Measurements from ENCODE around the gene KRTAP5-8.
"Not testable (repeated sequence)": the region's sequence is repeated elsewhere in the genome, so short reads cannot be mapped to it uniquely, and the experiment has no call there.

Gene KRTAP5-8

DNA sequence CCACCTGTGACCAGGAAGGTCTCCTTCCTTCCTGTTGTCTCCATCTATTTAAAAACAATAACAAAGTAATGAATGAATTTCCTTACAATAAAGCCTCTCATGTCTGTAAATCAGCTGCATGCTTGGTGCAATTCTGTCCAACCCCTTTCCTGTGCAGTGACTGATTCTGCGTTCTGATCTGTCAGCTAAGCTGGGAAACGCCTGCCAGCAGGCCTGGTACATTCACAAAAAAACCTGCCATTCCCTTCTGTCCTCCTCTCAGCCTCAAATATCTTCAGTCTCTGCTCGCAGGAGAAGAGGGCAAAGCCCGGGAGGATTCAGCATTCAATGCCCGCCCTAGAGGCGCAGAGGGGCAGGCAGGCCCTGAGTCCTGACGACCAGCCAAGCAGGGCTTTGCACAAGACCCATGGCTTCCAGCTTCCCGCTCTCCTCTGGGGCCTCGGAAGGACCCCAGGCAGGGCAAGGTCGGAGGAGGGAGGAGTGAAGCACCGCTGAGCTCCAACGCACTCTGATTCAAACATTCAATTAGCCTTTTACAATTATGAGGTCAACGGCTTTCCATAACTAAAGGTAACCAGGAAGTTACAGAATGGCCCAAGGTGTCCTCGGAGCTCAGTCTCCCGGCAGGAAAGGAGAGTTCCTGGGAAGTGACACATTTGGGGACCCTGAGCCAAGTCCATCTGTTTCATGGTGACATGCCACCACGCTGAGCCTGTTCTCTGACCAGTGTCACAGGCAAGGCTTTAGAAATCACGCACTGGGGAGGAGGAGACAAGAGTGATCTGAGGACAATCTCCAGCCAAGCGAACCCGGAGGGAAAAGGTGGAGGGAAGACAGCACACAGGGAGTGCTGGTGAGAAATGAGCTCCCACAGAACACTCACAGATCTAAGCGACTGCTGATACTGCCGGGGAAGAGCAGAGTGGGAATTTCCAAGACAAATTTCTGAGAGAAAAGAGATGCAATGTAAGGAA lies 29.1 kb downstream of the KRTAP5-8 start:
- not testable (repeated sequence) for DNase-seq (ENCODE audit: low read depth); H3K4me3 ChIP-seq (ENCODE audit: low read depth, low read length)

DNA sequence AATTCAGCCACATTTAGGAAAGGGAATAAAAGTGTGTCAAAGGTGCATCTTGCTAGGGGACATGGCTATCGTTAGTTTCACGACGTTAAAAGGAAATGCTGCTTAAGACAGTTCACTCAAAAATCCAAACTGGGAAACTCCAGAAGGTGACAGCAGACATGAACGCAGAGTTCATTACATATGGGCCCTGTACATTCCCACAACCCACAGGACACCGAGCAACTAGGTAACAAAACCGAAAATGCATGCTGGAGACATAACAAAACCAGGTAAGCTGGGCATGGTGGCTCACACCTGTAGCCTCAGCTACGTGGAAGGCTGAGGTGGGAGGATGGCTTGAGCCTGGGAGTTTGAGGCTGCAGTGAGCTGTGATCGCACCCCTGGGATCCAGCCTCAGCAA lies 29.8 kb downstream of the KRTAP5-8 start:
- not testable (repeated sequence) for H3K4me3 ChIP-seq (ENCODE audit: low read depth, low read length); DNase-seq (ENCODE audit: low read depth)

DNA sequence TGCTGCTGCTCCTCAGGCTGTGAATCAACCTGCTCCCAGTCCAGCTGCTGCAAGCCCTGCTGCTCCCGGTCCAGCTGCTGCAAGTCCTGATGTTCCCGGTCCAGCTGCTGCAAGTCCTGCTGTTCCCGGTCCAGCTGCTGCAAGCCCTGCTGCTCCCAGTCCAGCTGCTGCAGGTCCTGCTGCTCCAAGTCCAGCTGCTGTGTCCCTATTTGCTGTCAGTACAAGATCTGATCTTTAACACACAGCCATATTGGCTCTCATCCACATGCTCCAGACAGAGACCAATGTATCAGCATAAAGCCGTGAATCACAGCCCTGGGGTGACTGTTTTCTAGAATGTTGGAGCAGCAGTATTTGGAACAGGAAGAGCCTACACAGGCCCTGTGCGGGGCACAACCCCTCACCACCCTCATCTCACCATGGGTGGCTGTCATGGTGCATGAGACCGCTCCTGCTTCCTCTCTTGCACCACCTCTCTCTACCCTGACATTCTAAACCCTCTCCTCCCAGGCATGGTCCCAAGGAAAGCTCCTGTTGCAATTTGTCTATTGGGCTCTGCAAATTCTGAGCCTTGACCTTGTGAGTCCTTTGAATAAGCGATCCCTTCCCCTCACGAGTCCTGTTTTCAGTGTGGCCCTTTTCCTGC lies 31.0 kb downstream of the KRTAP5-8 start:
- DNase-seq (ENCODE audit: low read depth): no peak
- H3K4me3 ChIP-seq (ENCODE audit: low read depth, low read length): no peak overlapping the region

DNA sequence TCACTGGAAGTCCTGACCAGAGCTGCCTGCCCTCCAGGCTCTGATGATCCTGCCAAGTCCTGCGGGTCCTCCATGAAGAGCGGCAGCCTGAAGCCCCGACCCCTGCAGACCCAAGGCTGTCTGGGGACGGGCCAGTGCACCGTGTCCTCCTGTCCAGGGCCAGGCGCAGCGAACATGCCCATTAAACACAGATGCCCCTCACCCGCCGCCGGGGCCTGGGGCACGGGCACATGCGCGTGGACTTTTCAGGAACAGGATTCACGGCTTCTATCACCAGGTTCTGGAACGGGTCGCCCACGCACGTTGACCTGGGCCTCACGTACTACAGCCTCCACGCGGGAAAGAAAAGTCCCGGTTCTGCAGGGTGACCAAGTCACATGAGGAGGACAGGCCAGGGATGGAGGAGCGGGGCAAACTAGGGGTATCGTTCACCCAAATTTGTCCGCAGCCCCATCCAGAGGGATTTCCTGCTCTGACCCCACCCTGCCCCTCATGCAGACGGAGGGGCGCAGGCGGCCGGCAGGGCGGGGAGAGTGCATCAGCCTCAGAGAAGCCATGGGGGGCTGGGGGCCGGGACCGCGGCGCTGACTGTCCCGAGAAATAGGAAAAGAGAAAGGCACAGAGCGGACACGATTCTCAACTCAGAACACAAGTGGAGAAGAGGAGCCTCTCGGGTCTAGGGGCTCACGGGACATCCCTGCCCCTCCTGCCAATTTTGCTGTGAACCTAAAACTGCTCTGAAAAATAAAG lies 33.5 kb downstream of the KRTAP5-8 start:
- not testable (repeated sequence) for DNase-seq (ENCODE audit: low read depth); H3K4me3 ChIP-seq (ENCODE audit: low read depth, low read length)

DNA sequence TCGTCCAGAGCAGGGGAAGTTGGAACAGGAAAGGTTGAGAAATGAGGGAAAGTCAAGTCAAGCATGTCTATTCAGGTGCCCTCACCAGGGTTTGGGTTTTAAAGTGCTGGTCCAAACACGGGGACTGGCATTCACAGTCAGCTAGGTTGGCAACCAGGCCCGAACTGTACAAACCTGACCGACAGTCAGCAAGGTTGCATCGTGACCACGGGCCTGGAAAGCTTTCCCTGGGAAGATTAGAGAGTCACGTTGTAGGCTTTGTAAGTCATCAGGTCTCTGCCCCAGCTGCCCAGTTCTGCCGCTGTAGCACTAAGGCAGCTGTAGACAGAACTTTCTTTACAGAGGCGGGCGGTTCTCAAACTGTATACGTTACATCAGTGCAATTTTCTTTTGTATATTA lies 35.0 kb downstream of the KRTAP5-8 start:
- H3K4me3 ChIP-seq (ENCODE audit: low read depth, low read length): no peak overlapping the region

DNA sequence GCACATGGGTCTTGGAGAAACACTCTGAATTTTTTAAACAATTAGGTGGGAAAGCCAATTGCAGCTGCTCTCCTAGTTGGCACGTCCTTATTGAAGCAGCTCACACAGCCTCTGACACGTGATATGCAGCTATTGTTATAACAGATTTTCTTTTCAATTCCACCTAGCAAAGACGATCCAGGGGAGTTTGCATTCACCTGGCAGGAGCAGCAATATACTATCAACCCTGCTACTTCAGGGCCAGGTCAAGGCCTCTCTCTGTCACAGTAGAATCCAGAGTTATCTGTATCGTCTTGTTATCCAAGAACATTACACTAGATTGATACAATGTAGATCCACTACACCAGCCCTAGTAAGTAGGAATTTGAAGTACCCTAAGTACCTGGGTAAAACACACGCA lies 36.6 kb downstream of the KRTAP5-8 start:
- no peak overlapping the region for H3K4me3 ChIP-seq (ENCODE audit: low read depth, low read length)
- DNase-seq (ENCODE audit: low read depth): no peak

More for the DNA sequence above, 35.0 kb downstream of the KRTAP5-8 start:
- no peak for DNase-seq (ENCODE audit: low read depth)

DNA sequence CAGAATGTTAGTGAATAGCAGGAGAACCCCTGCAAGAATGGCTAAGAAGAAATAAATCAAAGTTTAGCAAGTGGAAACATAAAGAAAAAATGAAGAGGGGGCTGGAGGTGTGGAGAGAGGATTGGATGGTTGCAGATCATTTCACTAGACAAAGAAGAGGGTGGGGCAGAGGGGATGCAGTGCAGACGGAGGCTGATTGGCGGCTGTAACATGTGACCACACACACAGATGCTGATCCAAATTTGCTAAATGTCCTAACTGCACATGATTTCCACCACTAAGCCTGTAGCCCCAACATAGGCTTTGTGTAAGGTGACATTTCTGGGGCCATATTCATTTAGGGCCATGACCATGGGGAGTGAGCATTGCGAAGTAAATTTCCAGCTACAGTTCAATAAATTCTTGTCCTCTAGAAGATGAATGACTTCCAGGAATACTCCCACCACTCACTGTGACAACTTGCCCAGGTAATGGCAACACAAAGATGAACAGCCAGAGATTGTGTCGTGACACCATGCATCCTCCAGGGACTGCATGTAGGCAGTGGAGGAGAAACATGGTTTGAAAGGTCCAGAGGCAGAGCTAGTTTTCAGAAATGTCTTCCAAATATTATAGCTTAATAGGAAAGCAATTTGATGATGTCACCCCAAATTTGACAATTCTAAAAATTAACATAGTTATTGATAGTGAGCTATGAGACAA lies 38.0 kb downstream of the KRTAP5-8 start:
- H3K4me3 ChIP-seq (ENCODE audit: low read depth, low read length): no peak overlapping the region
- DNase-seq (ENCODE audit: low read depth): no peak

DNA sequence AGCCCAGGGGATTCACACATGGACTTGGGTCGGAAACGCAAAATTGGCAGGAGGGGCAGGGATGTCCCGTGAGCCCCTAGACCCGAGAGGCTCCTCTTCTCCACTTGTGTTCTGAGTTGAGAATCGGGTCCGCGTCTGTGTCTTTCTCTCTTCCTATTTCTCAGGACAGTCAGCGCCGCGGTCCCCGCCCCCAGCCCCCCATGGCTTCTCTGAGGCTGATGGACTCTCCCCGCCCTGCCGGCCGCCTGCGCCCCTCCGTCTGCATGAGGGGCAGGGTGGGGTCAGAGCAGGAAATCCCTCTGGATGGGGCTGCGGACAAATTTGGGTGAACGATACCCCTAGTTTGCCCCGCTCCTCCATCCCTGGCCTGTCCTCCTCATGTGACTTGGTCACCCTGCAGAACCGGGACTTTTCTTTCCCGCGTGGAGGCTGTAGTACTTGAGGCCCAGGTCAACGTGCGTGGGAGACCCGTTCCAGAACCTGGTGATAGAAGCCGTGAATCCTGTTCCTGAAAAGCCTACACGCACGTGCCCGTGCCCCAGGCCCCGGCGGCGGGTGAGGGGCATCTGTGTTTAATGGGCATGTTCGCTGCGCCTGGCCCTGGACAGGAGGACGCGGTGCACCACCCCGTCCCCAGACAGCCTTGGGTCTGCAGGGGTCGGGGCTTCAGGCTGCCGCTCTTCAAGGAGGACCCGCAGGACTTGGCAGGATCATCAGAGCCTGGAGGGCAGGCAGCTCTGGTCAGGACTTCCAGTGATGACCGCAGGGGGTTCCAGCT lies 39.1 kb downstream of the KRTAP5-8 start:
- DNase-seq (ENCODE audit: low read depth); H3K4me3 ChIP-seq (ENCODE audit: low read depth, low read length): not testable (repeated sequence)

DNA sequence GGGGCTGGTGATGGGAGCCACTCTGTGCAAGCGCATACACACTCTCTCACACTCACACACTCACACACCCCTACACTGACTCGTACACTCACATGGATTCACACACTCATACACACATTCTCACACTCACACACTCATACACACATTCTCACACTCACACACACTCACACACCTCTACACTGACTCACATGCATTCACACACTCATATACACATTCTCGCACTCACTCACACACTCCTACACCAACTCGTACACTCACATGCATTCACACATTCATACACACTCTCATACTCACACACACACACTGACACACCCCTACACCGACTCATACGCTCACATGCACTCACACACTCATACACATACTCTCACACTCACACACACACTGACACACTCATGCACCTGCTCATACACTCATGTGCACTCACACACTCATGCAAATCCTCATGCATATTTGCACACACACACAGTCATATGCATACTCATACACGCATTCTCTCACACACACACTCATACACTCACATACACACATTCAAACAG lies 39.7 kb downstream of the KRTAP5-8 start:
- H3K4me3 ChIP-seq (ENCODE audit: low read depth, low read length): no peak overlapping the region

DNA sequence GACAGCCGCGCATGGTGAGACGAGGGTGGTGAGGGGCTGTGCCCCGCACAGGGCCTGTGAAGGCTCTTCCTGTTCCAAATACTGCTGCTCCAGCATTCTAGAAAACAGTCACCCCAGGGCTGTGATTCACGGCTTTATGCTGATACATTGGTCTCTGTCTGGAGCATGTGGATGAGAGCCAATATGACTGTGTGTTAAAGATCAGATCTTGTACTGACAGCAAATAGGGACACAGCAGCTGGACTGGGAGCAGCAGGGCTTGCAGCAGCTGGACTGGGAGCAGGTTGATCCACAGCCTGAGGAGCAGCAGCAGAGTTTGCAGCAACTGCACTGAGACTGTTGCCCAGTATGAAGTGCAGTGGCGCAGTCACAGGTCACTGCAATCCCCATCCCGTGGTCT lies 41.7 kb downstream of the KRTAP5-8 start:
- not testable (repeated sequence) for DNase-seq (ENCODE audit: low read depth)

More for the DNA sequence above, 39.7 kb downstream of the KRTAP5-8 start:
- no peak for DNase-seq (ENCODE audit: low read depth)

DNA sequence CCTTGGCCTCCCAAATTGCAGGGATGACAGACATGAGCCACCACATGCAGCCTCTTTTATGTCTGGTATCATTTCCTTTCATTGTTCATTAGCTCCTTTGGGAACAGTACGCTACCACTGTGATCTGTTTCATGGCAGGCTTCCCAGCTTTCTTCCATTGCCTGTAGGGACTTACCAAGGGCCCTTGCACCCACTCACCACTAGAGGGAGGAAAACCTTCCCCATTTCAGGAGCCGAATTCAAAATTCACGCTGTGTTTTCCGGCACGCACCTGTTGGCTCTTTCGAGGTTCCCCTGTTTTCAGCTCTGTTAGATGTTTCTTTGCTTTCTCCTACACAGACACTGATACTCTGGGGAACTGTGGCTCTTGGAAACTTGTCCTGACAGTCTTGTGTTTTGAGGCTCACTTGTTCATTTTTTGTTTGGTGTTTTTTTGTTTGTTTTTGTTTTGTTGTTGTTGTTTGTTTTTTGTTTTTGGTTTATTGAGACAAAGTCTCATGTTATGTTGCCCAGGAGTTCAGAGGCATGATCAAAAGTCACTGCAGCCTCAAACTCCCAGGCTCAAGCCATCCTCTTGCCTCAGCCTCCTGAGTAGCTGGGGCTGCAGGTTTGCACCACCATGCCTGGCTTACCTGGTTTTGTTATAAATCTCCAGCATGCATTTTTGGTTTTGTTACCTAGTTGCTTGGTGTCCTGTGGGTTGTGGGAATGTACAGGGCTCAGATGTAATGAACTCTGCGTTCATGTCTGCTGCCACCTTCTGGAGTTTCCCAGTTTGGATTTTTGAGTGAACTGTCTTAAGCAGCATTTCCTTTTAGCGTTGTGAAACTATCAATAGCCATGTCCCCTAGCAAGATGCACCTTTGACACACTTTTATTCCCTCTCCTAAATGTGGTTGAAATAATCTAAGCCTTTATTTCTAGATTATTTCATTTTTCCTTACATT lies 42.5 kb downstream of the KRTAP5-8 start:
- DNase-seq (ENCODE audit: low read depth): peak; percentile 45
- no peak overlapping the region for H3K4me3 ChIP-seq (ENCODE audit: low read depth, low read length)

More for the DNA sequence above, 41.7 kb downstream of the KRTAP5-8 start:
- not testable (repeated sequence) for H3K4me3 ChIP-seq (ENCODE audit: low read depth, low read length)

DNA sequence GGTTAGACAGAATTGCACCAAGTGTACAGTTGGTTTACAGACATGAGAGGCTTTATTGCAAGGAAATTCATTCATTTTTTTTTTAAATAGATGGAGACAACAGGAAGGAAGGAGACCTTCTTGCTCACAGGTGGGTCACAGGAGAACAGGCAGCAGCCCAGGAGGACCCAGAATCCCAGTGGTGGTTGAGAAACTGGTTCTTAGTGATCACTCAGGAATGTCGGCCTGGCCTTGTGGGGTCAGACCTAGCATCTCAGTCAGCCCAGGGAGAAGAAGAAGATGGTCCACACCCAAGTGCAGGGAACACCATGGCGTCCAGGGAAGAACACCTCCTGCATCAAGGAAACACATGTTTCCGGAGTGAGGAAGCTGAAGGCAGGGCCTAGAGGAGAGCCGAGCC lies 44.0 kb downstream of the KRTAP5-8 start:
- H3K4me3 ChIP-seq (ENCODE audit: low read depth, low read length): no peak overlapping the region
- DNase-seq (ENCODE audit: low read depth): no peak

DNA sequence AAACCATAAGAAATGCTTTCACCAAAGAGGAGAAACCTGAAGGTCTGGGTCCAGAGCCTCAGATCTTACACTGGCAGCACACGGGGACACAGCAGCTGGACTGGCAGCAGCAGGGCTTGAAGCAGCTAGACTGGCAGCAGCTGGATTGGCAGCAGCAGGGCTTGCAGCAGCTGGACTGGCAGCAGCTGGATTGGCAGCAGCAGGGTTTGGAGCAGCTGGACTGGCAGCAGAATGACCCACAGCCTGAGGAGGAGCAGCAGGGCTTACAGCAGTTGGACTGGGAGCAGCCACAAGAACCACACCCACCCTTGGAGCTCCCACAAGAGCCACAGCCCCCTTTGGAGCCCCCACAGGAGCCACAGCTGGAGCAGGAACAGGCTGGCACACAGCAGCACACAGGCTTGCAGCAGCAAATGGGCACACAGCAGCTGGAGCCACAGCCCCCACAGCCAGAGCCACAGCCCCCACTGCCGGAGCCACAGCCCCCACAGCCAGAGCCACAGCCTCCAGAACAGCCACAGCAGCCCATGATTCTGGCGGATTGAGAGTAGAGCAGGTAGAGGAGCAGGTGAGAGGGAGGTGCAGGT lies 44.6 kb downstream of the KRTAP5-8 start, which contains the start of gene KRTAP5-11:
KRTAP5-11 (minus strand) TSS at position 567 of the 587 bp plus-strand sequence; CDS start at position 529, 38 bp downstream.
- H3K4me3 ChIP-seq (ENCODE audit: low read depth, low read length): no peak within 1 kb of the TSS
- no peak for DNase-seq (ENCODE audit: low read depth)

DNA sequence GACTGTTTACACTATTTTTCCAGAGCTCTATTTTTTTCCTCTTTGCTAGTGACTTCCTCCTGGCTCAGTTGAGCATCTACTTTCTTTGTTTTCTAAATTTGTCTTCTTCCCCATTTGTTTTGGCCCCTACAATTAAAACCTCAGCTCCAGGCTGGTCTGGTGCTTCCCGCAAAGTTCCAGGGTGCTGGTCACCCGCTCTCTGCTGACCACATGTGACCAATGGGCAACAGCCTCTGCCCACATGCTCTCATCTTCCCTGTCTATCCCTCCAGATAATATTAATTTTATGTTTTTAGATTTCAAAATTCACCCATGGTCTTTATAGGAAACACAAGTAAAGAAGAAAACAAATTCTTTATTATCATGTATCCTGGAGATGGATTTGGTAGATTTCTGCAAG lies 45.1 kb downstream of the KRTAP5-8 start:
- not testable (repeated sequence) for DNase-seq (ENCODE audit: low read depth); H3K4me3 ChIP-seq (ENCODE audit: low read depth, low read length)

DNA sequence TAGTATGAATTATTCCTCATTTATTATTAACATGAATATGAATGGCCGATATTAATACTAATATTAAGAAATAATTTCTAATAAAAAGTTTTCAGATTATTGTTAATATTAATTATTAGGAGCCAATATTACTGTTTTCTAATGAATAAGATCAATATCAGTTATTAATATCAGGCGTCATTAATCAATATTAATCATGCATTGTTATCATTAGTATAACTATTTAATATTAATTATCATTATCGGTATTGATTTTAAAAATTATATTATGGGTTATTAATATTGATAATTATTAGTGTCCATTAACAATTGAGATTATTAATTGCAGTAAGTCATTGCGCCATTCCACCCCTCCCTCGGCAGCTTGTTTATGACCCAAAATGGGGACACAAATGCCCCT lies 47.8 kb downstream of the KRTAP5-8 start:
- not testable (repeated sequence) for H3K4me3 ChIP-seq (ENCODE audit: low read depth, low read length); DNase-seq (ENCODE audit: low read depth)

DNA sequence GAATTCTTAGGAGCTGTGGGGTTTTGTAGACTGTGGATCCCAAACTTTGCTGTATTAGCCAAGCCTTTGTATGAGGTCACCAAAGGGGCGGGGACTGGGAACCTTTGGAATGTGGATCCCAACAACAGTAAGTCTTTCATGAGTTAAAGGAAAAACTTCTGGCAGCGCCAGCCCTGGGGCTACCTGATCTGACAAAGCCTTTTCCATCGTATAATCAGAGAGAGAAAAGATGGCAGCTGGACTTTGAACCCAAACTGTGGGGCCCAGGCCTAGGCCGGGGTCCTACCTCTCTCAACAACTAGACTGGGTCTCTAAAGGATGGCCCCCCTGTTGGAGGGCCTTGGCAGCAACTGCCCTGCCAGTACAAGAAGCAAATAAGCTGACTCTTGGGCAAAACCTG lies 50.5 kb downstream of the KRTAP5-8 start:
- not testable (repeated sequence) for DNase-seq (ENCODE audit: low read depth); H3K4me3 ChIP-seq (ENCODE audit: low read depth, low read length)

Data from skeletal muscle cell (primary cell).